ENCODE data around the gene SLC13A4.
"Not testable (repeated sequence)": the region's sequence is repeated elsewhere in the genome, so short reads cannot be mapped to it uniquely, and the experiment has no call there.

The SLC13A4 gene

DNA sequence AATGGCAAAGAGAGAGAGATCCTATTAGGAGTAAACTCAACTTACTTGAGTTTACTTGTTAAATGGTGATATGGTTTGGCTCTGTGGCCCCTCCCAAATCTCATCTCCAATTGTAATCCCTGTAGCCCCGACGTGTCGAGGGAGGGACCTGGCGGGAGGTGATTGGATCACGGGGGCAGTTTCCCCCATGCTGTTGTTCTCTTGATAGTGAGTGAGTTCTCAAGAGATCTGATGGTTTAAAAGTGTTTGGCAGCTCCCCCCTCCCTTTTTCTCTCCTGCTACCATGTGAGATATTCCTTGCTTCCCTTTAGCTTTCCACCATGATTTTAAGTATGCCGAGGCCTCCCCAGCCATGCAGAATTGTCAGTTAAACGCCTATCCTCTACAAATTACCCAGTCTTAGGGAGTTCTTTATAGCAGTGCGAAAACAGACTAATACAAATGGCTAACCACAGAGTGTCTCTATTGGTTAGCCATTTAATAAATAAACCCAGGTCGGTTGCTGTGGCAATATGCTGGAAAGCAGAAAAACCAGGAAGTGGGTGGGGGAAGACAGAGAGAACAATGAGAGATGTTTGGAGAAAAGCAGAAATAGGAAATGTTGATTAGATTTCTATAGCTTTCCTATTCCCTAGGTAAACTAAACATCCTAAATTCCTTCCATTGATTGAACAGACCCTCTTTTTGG, 68.7 kb downstream of the SLC13A4 start:
- no peak for DNase-seq

DNA sequence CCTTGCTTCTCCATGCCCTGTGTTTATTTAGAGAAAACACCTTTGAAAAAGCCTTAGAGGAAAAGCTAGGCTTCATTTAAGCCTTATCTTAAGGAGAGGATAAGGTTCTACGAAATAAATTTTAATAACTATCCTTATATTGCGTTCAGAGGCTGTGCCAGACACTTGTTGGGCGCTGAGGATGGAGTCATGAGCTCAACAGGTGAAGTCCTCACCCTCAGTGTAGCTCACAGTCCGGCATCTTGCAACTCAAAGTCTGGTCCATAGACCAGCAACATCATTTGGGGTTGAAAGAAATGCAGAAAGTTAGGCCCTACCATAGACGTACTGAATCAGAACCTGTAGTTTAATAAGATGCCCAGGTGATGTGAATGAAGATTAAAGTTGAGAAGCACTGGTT, 69.4 kb downstream of the SLC13A4 start:
- DNase-seq: no peak

DNA sequence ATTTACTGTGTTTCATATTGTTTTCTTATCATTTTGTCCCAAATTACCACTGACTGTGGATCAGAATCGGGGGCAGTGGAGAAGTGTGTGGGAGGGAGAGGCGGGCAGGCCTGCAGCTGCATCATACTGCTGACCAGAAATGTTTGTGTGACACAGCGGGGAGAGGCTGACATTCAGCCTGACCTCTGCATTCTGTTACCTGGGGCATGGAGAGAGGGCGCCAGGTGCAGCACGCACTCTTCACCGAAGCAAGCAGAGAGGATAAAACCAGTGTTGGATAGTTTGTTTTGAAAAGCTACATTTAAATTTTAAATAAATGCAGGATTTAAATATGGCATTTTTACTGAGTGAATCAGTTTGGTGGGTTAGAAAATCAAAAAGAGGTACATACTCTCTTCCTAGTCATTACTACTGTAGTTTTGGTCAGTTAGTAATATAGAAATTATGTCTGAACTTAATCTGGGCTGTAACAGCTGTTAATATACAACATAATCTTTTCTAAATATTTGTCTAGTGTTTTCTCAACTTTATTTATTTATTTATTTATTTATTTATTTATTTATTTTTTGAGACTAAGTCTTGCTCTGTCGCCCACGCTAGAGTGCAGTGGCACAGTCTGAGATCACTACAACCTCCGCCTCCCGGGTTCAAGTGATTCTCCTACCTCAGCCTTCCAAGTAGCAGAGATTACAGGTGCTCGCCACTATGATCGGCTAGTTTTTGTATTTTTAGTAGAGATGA, 74.5 kb downstream of the SLC13A4 start:
- DNase-seq: no peak

DNA sequence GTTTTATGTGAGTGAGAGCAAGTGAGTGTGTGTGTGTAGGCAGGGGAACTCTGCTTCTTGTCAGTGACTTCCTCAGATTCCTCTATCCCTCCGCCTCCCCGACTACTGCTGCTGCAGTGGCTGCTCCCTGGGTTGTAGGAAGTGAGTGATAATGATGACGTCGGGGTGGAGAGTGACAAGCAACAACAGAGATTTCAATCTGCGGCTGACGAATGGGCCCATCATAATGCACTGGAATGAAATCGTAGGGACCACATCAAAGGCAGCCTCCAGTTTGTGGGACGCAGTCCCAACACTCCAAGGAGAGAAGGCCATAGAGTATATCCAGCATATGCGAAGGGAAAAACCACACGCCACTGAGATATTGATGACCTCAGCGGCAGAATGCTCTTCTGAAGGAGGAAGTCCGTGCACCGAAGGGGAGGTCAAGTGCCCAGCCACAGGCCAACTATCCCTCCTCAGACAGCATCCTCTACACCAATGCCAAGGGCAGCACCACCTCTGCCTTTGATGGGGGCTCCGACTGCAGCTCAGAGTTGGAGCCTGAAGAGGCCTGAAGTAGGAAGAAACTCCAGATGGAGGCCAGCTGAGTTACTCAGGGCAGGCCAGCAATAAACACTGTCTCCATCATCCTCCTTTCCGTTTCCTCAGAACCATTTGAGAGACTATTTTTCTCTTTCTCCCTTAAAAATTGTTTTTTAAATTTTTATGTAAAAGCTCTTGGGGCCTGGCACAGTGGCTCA, 77.0 kb downstream of the SLC13A4 start:
- no peak for DNase-seq

DNA sequence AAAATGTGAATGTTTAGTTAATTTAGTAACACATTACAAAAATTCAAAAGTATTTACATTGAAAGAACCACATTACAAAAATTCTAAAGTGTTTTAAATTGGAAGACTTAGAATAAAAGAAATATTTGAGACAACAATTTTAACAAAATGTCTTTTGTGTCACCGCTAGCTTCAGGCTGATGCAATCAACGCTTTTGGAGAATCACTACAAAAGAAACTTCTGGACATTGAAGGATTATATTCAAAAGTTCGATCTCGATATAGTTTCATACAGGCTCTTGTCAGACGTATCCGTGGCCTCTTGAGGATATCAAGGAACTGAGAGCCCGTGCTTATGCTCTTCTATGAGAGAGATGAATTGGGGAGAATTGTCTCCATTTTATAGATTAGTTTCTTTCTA, 79.8 kb downstream of the SLC13A4 start:
- DNase-seq: no peak

DNA sequence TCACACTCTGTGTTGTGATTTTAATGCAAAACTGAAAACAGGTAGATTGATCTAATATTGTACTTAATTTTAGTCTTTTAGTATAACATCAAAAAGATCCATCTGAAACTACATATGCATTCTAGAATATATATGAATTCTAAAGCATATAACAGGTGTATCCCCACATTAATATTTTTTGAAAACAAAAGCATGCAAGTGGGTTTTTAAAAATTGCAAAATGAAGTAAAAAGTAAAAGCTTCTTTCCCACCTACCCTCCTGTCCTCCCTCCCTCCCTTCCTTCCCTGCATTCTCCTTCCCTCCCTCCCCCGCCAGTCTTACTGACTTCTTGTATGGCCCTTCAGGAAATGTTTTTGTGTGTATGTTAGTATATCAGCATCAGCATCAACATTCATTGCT, 80.2 kb downstream of the SLC13A4 start:
- no peak for DNase-seq

DNA sequence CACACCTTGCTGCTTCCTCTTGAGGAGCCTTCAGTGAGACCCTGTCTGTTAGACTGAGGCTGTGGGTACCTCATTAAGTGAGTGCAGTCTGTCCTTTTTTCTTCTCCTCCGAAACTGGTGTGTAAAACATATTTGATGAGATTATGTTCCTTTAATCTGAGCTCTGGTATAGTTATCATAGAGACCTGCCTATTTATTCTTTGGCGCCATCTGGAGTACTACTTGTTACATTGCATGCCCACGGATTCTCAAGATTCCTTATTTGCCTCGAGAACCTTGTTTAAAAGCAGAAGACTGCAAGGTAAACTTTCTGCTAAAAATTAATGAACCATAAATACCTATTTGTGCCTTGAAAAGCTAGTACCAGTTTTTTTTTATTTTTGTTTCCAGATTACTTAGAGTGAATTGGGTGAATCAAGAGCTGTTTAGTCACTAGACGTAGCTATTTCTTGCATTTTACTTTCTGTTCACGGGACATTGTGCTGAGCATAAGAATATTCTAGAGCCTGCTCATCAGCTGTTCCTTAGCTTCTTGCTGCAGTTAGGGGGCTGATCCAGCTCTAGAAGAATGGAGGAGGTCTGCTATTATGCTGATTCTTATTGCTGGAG, 82.6 kb downstream of the SLC13A4 start:
- no peak for DNase-seq

DNA sequence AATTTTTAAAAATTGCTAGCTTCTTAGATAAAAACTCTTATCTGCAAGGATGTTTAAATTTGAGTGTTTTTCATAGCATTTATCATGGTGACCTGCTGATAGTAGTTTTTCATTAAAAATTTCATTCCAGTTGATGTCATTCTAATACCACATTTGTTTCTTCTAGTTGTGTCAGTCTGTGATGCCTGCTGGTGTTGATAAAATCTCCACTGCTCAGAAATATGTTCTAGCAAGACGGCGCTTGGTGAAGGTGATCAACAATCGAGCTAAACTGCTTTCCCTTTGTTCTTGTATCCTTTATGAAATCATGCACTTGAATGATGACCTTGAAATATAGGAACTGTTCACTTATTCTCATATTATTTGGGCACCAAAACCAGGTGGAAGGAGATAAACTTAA, 83.3 kb downstream of the SLC13A4 start:
- no peak for DNase-seq

DNA sequence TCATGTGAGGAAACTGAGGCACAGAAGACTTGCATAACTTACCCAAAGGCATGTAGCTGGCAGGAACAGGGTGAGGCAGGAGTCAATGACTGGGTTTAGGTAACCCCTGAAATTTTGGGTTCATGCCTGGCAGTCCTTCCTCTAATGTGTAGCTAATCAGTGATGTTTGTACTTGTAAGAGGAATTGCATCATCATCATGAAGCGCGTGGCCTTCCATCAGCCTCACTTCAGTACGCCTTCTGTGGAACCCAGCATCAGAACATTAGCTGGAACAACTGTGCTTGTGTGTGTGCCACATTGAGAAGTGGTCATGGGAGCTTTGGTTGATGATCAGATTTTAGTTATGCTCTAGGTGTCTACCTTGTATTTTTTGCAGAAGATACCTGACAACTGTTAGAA, 83.8 kb downstream of the SLC13A4 start:
- no peak for DNase-seq

DNA sequence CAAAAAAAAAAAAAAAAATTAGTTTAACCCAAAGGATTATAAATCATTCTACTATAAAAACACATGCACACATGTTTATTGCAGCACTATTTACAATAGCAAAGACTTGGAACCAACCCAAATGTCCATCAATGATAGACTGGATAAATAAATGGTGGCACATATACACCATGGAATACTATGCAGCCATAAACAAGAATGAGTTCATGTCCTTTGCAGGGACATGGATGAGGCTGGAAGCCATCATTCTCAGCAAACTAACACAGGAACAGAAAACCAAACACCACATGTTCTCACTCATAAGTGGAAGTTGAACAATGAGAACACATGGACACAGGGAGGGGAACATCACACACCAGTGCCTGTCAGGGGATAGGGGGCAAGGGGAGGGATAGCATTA, 88.3 kb downstream of the SLC13A4 start:
- not testable (repeated sequence) for DNase-seq

DNA sequence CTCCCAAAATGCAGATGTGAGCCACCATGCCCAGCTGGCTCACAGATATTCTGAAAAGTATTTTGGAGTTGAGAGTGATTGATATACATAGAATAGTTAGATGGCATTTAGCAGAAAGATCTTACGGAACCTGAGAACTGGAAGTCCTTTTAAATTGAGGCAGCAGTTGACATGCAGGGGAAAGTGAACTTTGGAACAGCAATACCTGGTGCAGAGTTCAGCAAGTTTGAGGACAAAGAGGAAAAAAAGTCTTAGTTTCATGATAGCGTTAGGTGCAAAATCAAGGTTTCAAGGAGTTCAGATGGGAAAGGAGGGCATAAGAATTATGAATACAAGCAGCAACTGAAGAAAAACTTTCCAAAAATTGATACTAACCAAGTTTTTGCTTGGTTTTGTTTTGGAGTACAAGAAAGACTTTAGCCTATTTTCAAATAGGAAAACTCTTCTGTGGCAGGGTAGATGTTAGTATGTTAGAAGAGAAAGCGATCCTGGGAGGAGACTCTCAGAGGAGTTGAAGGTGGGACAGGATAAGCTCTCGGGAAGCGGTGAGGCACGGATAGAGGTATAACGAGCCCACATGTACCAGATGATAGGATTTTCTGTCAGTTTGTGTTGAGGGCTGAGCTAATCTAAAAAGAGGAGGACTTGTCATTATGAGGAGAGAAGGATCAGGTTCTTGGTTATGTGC, 93.7 kb downstream of the SLC13A4 start:
- no peak for DNase-seq
